Activated naive CD8-positive, alpha-beta T cell treated with anti-CD3 and anti-CD28 coated beads, Interleukin-2, amount 10 ng/mL, durations not matched to agents 7 days and 5 days (primary cell): Measurements from ENCODE around the gene APOL2. TPM values are rescaled to one million over a fixed set of nuclear protein-coding genes. Genes with fewer than 3 reads are reported as not detected.
A peak's percentile ranks its signal among the peaks of the same experiment; 100 is the strongest.

Experiments
- ATAC-seq: fragments of 150-1000 bp; cut with Tn5 transposase; one replicate; pipeline ENCODE4 v1.10.0; 2021; ENCODE audit warnings: low read depth, moderate library complexity
- POLR2A ChIA-PET: fragments of 350-600 bp; sonication (Branson Sonifier 250); formaldehyde crosslinking; loops from one replicate; lab custom pipeline; 2021; ENCODE audit warnings: antibody characterized with exemption; lab: Charles Lee
- DNase-seq: peaks from one replicate; pipeline ENCODE4 v3.0.0; 2021
- H3K27ac Mint-ChIP-seq: one replicate; pipeline ENCODE4 v1.8.0; 2022; ENCODE audit warnings: mild to moderate bottlenecking, mixed read lengths
- H3K27me3 Mint-ChIP-seq: one replicate; pipeline ENCODE4 v1.8.0; 2022; ENCODE audit warnings: mild to moderate bottlenecking, moderate library complexity, mixed read lengths
- H3K36me3 Mint-ChIP-seq: one replicate; pipeline ENCODE4 v1.8.0; 2021; ENCODE audit warnings: mild to moderate bottlenecking, mixed read lengths
- H3K4me1 Mint-ChIP-seq: one replicate; pipeline ENCODE4 v1.8.0; 2021; ENCODE audit warnings: mixed read lengths
- H3K4me3 Mint-ChIP-seq: one replicate; pipeline ENCODE4 v1.8.0; 2022; ENCODE audit warnings: mild to moderate bottlenecking, moderate library complexity, mixed read lengths
- H3K9me3 Mint-ChIP-seq: one replicate; pipeline ENCODE4 v1.8.0; 2021; ENCODE audit warnings: mixed read lengths
- total RNA-seq, 2 experiments: library from RNA; stranded (reverse); gene quantifications; one replicate each; pipeline ENCODE4 v1.2.3, GENCODE V29; 2021

Gene APOL2
- total RNA-seq, result 10 to 100 TPM; 77.8 to 85.0 TPM

- Mint-ChIP-seq H3K36me3 (peaks cover 39% of the 10 kb centered on the region), H3K27ac (peak within 1 kb of the TSS; percentile 88), H3K9me3 (peaks cover 12% of the 10 kb centered on the region), H3K27me3 (peaks cover 10% of the 10 kb centered on the region), H3K4me3 (peak within 1 kb of the TSS; percentile 88), H3K4me1 (peaks cover 35% of the 10 kb centered on the region)
- DNase-seq, result peak; percentile 76
- ATAC-seq, result peak; percentile 98
- POLR2A ChIA-PET, result interaction anchor here (0.5 to 3.5 kb wide), 12 partner anchors 9 to 267 kb away, joined by 3 to 26 read pairs (median 4); partner anchors contain the start of gene APOL1
These were observed at the start of gene APOL2 for GRCh38 chr22:36239401-36240171. Gene APOL2 (minus strand): TSS chr22:36239527. CDS start chr22:36233162, 6,365 bp downstream.

- ATAC-seq, result no peak
- no peak for DNase-seq
- no peak overlapping the region for H3K4me3 Mint-ChIP-seq
- H3K9me3 Mint-ChIP-seq, result no peaks in the 10 kb centered on the region
- H3K27ac Mint-ChIP-seq, result peak overlapping the region; percentile 47
- H3K36me3 Mint-ChIP-seq, result peaks cover 49% of the 10 kb centered on the region
- peaks cover 29% of the 10 kb centered on the region for H3K4me1 Mint-ChIP-seq
- POLR2A ChIA-PET, result interaction anchor here (0.5 to 1.6 kb wide), 4 partner anchors 10 to 221 kb away, joined by 3 to 6 read pairs (median 3); no protein-coding TSS in a partner anchor
- H3K27me3 Mint-ChIP-seq, result no peaks in the 10 kb centered on the region
These were observed 49.5 kb upstream of the APOL2 start for GRCh38 chr22:36288571-36289405.

GRCh38 chr22:36287881-36288515, 48.7 kb upstream of the APOL2 start:
- Mint-ChIP-seq H3K36me3 (peaks cover 46% of the 10 kb centered on the region), H3K4me1 (peaks cover 29% of the 10 kb centered on the region), H3K27me3 (no peaks in the 10 kb centered on the region), H3K27ac (no peak overlapping the region), H3K9me3 (no peaks in the 10 kb centered on the region), H3K4me3 (no peak overlapping the region)
- no peak for ATAC-seq
- POLR2A ChIA-PET, result interaction anchor here (1.3 to 1.6 kb wide), 2 partner anchors 11 to 167 kb away, joined by 3 read pairs; no protein-coding TSS in a partner anchor
- no peak for DNase-seq

- Mint-ChIP-seq H3K9me3 (no peaks in the 10 kb centered on the region), H3K27me3 (no peaks in the 10 kb centered on the region), H3K4me3 (no peak overlapping the region), H3K27ac (peak overlapping the region; percentile 46), H3K36me3 (peaks cover 37% of the 10 kb centered on the region), H3K4me1 (peaks cover 20% of the 10 kb centered on the region)
- ATAC-seq (peak; percentile 67), DNase-seq (peak; percentile 83)
- POLR2A ChIA-PET, result interaction anchor here (0.6 to 1.1 kb wide), 2 partner anchors 8 to 51 kb away, joined by 3 read pairs; no protein-coding TSS in a partner anchor
These were observed 47.0 kb upstream of the APOL2 start for GRCh38 chr22:36286096-36286957.

GRCh38 chr22:36285545-36285944, 46.2 kb upstream of the APOL2 start:
- H3K27ac Mint-ChIP-seq, result no peak overlapping the region
- ATAC-seq (no peak), DNase-seq (no peak)
- H3K9me3 Mint-ChIP-seq, result no peaks in the 10 kb centered on the region
- H3K4me1 Mint-ChIP-seq, result peaks cover 20% of the 10 kb centered on the region
- POLR2A ChIA-PET, result interaction anchor here (1.1 kb wide), 1 partner anchor 9 kb away, joined by 3 read pairs; no protein-coding TSS in a partner anchor
- no peak overlapping the region for H3K4me3 Mint-ChIP-seq
- no peaks in the 10 kb centered on the region for H3K27me3 Mint-ChIP-seq
- peaks cover 39% of the 10 kb centered on the region for H3K36me3 Mint-ChIP-seq

GRCh38 chr22:36285017-36285416, 45.7 kb upstream of the APOL2 start:
- Mint-ChIP-seq H3K27me3 (no peaks in the 10 kb centered on the region), H3K9me3 (no peaks in the 10 kb centered on the region), H3K4me1 (peaks cover 18% of the 10 kb centered on the region), H3K4me3 (no peak overlapping the region), H3K36me3 (peaks cover 42% of the 10 kb centered on the region), H3K27ac (no peak overlapping the region)
- DNase-seq (no peak), ATAC-seq (no peak)
- POLR2A ChIA-PET, result interaction anchor here (1.1 kb wide), 1 partner anchor 10 kb away, joined by 3 read pairs; no protein-coding TSS in a partner anchor

GRCh38 chr22:36284171-36284571, 44.8 kb upstream of the APOL2 start:
- Mint-ChIP-seq H3K4me3 (no peak overlapping the region), H3K4me1 (peaks cover 12% of the 10 kb centered on the region), H3K27me3 (no peaks in the 10 kb centered on the region), H3K36me3 (peaks cover 38% of the 10 kb centered on the region), H3K9me3 (no peaks in the 10 kb centered on the region), H3K27ac (peak overlapping the region; percentile 3)
- DNase-seq, result no peak
- POLR2A ChIA-PET, result no interaction called here
- no peak for ATAC-seq

- ATAC-seq, result no peak
- no peaks in the 10 kb centered on the region for H3K9me3 Mint-ChIP-seq
- POLR2A ChIA-PET, result interaction anchor here (1.0 kb wide), 1 partner anchor 43 kb away, joined by 3 read pairs; the partner anchor contains the start of gene APOL2
- peak; percentile 24 for DNase-seq
- no peaks in the 10 kb centered on the region for H3K27me3 Mint-ChIP-seq
- H3K36me3 Mint-ChIP-seq, result peaks cover 28% of the 10 kb centered on the region
- no peak overlapping the region for H3K27ac Mint-ChIP-seq
- no peak overlapping the region for H3K4me3 Mint-ChIP-seq
- H3K4me1 Mint-ChIP-seq, result peaks cover 14% of the 10 kb centered on the region
These were observed 43.1 kb upstream of the APOL2 start for GRCh38 chr22:36282328-36282831.

GRCh38 chr22:36281781-36282327, 42.5 kb upstream of the APOL2 start:
- H3K27me3 Mint-ChIP-seq, result no peaks in the 10 kb centered on the region
- DNase-seq, result peak; percentile 28
- POLR2A ChIA-PET, result interaction anchor here (1.0 to 1.8 kb wide), 2 partner anchors 11 to 43 kb away, joined by 3 to 4 read pairs; partner anchors contain the start of gene APOL2
- peaks cover 14% of the 10 kb centered on the region for H3K4me1 Mint-ChIP-seq
- H3K4me3 Mint-ChIP-seq, result no peak overlapping the region
- no peak overlapping the region for H3K27ac Mint-ChIP-seq
- peaks cover 25% of the 10 kb centered on the region for H3K36me3 Mint-ChIP-seq
- no peaks in the 10 kb centered on the region for H3K9me3 Mint-ChIP-seq
- no peak for ATAC-seq

GRCh38 chr22:36280379-36280778, 41.1 kb upstream of the APOL2 start:
- POLR2A ChIA-PET, result interaction anchor here (0.5 to 1.8 kb wide), 2 partner anchors 9 to 203 kb away, joined by 3 to 4 read pairs; no protein-coding TSS in a partner anchor
- peaks cover 19% of the 10 kb centered on the region for H3K36me3 Mint-ChIP-seq
- no peak overlapping the region for H3K4me3 Mint-ChIP-seq
- no peak for ATAC-seq
- H3K27me3 Mint-ChIP-seq, result no peaks in the 10 kb centered on the region
- H3K9me3 Mint-ChIP-seq, result no peaks in the 10 kb centered on the region
- H3K27ac Mint-ChIP-seq, result no peak overlapping the region
- peaks cover 15% of the 10 kb centered on the region for H3K4me1 Mint-ChIP-seq
- no peak for DNase-seq

- H3K4me1 Mint-ChIP-seq, result peaks cover 19% of the 10 kb centered on the region
- POLR2A ChIA-PET, result interaction anchor here (0.7 kb wide), 1 partner anchor 87 kb away, joined by 4 read pairs; no protein-coding TSS in a partner anchor
- no peak for DNase-seq
- no peak for ATAC-seq
- no peak overlapping the region for H3K4me3 Mint-ChIP-seq
- peaks cover 16% of the 10 kb centered on the region for H3K36me3 Mint-ChIP-seq
- no peak overlapping the region for H3K27ac Mint-ChIP-seq
- no peaks in the 10 kb centered on the region for H3K9me3 Mint-ChIP-seq
- H3K27me3 Mint-ChIP-seq, result no peaks in the 10 kb centered on the region
These were observed 39.9 kb upstream of the APOL2 start for GRCh38 chr22:36279219-36279666.
